GM12891 (cell line): ENCODE measurements around the gene ENTPD7.

ENCODE experiments used
- POLR2A ChIP-seq: IDR thresholded peaks from 2 replicates; pipeline ENCODE4 v1.6.1; 2011; ENCODE audit warnings: low read depth, low read length, control low read depth
- POLR2AphosphoS5 ChIP-seq: IDR thresholded peaks from 2 replicates; pipeline ENCODE4 v1.6.1; 2011; ENCODE audit warnings: low read depth, low read length, control low read depth

- TF ChIP-seq POLR2A (no peak), POLR2AphosphoS5 (no peak)
These were observed 23.4 kb downstream of the ENTPD7 start for GRCh38 chr10:99682752-99683151.
